ENCODE measurements around the gene S100Z. TPM values are rescaled to one million over a fixed set of nuclear protein-coding genes. Genes with fewer than 3 reads are reported as not detected.

Gene S100Z
- total and polyA plus RNA-seq, 2 of the 8 experiments (the other 6 are each of a cell fraction or from before 2014, with no cell fraction given), result 0.30 TPM; not detected in 1

DNA sequence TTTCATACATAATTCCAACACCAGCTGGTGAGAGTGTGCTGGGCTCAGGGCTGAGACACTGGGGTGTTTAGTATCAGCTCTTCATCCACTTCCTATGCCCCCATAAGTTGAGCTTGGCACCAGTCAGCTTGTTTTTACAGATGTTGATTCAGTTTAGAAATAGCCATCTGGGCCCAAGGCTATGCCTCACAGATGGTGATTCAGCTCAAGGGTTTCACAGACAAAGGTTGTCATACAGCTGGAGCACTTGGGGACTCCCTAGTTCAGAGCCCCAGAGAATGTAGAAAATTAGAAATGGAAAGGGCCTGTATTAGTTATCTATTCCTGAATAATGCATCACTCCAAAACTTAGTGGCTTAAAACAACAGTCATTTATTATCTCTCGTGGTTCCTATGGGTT, 92.8 kb downstream of the S100Z start:
- no peak overlapping the region for H4K91ac ChIP-seq (replicated peaks; ENCODE audit: insufficient read length, low read length)
- H2BK15ac ChIP-seq (ENCODE audit: low read length), result no peak overlapping the region
- H4K5ac ChIP-seq (ENCODE audit: insufficient read length, low read depth, low read length), result no peak overlapping the region
- no peaks in the 10 kb centered on the region for H3K23me2 ChIP-seq (ENCODE audit: low read depth, low read length)
- no peak overlapping the region for H3K4me3 ChIP-seq (ENCODE audit: extremely low read depth in 1 of 4, insufficient read depth in 2 of 4, low read depth in 3 of 4, low read length in 4 of 4)
- 90% methylated on average over 1 of the region's 1 CpG; no CpG with 5 or more reads in 1 of the 2 experiments for WGBS, 2 experiments (ENCODE audit: extremely low coverage in 1 of 2, insufficient coverage in 1 of 2, insufficient read length in 1 of 2, insufficient replicate concordance in 2 of 2, low coverage in 1 of 2, low lambda C conversion rate in 2 of 2, missing lambda C conversion rate in 1 of 2)
- H3K36me3 ChIP-seq (ENCODE audit: control insufficient read depth in 2 of 4, insufficient read depth in 4 of 4, low read length in 3 of 4), result no peaks in the 10 kb centered on the region
- no peaks in the 10 kb centered on the region for H3K9me3 ChIP-seq (ENCODE audit: insufficient read depth in 2 of 2, low read depth in 1 of 2, low read length in 1 of 2)
- H3K27me3 ChIP-seq (replicated peaks in 1 of 4; ENCODE audit: control insufficient read depth in 3 of 4, extremely low read depth in 1 of 4, insufficient read depth in 3 of 4, low read length in 3 of 4), result no peaks in the 10 kb centered on the region
- H3K79me1 ChIP-seq (ENCODE audit: low read depth, low read length), result no peaks in the 10 kb centered on the region
- no peak overlapping the region for H3K4ac ChIP-seq (replicated peaks; ENCODE audit: insufficient read length, low read depth, low read length)
- no peak overlapping the region for H3K18ac ChIP-seq (ENCODE audit: extremely low read depth, low read length)
- no peak overlapping the region for H3K23ac ChIP-seq (ENCODE audit: insufficient read length)
- H2BK20ac ChIP-seq (ENCODE audit: low read length), result no peak overlapping the region
- POLR2A ChIA-PET (ENCODE audit: partially characterized antibody), result no interaction called here
- FAIRE-seq (no peak), DNase-seq (ENCODE audit: low read depth in 1 of 2, low spot score in 2 of 2) (no peak)
- no peak overlapping the region for H3K9ac ChIP-seq (replicated peaks in 1 of 4; ENCODE audit: extremely low read depth in 1 of 4, low read depth in 3 of 4, low read length in 3 of 4)
- no peak overlapping the region for H2AFZ ChIP-seq (ENCODE audit: low read length)
- H3K79me2 ChIP-seq (ENCODE audit: control insufficient read depth in 1 of 2, insufficient read depth in 2 of 2, low read length in 2 of 2), result no peaks in the 10 kb centered on the region
- no peaks in the 10 kb centered on the region for H4K20me1 ChIP-seq (replicated peaks in 1 of 2; ENCODE audit: control insufficient read depth in 1 of 2, insufficient read depth in 2 of 2, low read length in 2 of 2)
- no peak overlapping the region for H2AK5ac ChIP-seq (ENCODE audit: low read depth, low read length)
- no peak overlapping the region for H2BK12ac ChIP-seq (ENCODE audit: low read depth, low read length)
- H3K27ac ChIP-seq (ENCODE audit: low read depth, low read length), result no peak overlapping the region
- CTCF ChIA-PET (ENCODE audit: partially characterized antibody), result interaction anchor here (0.6 kb wide), 1 partner anchor 44 kb away, joined by 4 read pairs; no protein-coding TSS in a partner anchor
- H4K8ac ChIP-seq (ENCODE audit: extremely low read depth, insufficient read depth, low read length), result no peak overlapping the region
- no peak for TF ChIP-seq RBBP5 (IDR thresholded peaks at IDR 0.05; ENCODE audit: borderline replicate concordance, low read depth, low read length)
- TF ChIP-seq SAP30 (IDR thresholded peaks at IDR 0.05; ENCODE audit: insufficient read depth, insufficient replicate concordance, low read length), result no peak
- no peak for TF ChIP-seq BCL11A (IDR thresholded peaks at IDR 0.05; ENCODE audit: low read depth in 2 of 2, low read length in 2 of 2)
- TF ChIP-seq GABPA (IDR thresholded peaks at IDR 0.05; ENCODE audit: borderline replicate concordance, insufficient read depth, low read length), result no peak
- no peak for TF ChIP-seq TCF12 (IDR thresholded peaks at IDR 0.05; ENCODE audit: low read depth, low read length)
- TF ChIP-seq SIX5 (IDR thresholded peaks at IDR 0.05; ENCODE audit: low read depth, low read length), result no peak
- TF ChIP-seq MAFK (IDR thresholded peaks at IDR 0.05; ENCODE audit: low read depth, low read length), result no peak
- TF ChIP-seq FOSL1 (IDR thresholded peaks at IDR 0.05; ENCODE audit: insufficient read depth, low read depth, low read length), result no peak
- TF ChIP-seq POLR2AphosphoS5 (IDR thresholded peaks at IDR 0.05; ENCODE audit: low read depth, low read length), result no peak
- TF ChIP-seq, protein P1, sequence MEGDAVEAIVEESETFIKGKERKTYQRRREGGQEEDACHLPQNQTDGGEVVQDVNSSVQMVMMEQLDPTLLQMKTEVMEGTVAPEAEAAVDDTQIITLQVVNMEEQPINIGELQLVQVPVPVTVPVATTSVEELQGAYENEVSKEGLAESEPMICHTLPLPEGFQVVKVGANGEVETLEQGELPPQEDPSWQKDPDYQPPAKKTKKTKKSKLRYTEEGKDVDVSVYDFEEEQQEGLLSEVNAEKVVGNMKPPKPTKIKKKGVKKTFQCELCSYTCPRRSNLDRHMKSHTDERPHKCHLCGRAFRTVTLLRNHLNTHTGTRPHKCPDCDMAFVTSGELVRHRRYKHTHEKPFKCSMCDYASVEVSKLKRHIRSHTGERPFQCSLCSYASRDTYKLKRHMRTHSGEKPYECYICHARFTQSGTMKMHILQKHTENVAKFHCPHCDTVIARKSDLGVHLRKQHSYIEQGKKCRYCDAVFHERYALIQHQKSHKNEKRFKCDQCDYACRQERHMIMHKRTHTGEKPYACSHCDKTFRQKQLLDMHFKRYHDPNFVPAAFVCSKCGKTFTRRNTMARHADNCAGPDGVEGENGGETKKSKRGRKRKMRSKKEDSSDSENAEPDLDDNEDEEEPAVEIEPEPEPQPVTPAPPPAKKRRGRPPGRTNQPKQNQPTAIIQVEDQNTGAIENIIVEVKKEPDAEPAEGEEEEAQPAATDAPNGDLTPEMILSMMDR (IDR thresholded peaks at IDR 0.05; ENCODE audit: control extremely low read depth in 1 of 3, insufficient read depth in 1 of 3, low read depth in 1 of 3, low read length in 3 of 3), result no peak
- TF ChIP-seq RXRA (IDR thresholded peaks at IDR 0.05; ENCODE audit: insufficient read depth, low read depth, low read length), result no peak
- no peak overlapping the region for H3K56ac ChIP-seq (replicated peaks; ENCODE audit: insufficient read length, low read depth, low read length)
- H2BK5ac ChIP-seq (ENCODE audit: low read depth, low read length), result no peak overlapping the region
- no peaks in the 10 kb centered on the region for H3K4me1 ChIP-seq (replicated peaks in 1 of 4; ENCODE audit: control insufficient read depth in 3 of 4, insufficient read depth in 4 of 4, low read length in 3 of 4)
- H3K4me2 ChIP-seq (ENCODE audit: insufficient read depth in 1 of 2, low read depth in 2 of 2, low read length in 2 of 2), result no peak overlapping the region
- H3K14ac ChIP-seq (ENCODE audit: insufficient read length), result no peak overlapping the region
- H2BK120ac ChIP-seq (replicated peaks; ENCODE audit: low read depth, low read length), result no peak overlapping the region
